Fibroblast of gingiva (primary cell): ENCODE measurements around the gene GPER1.
A peak's percentile ranks its signal among the peaks of the same experiment; 100 is the strongest.
"Not testable (repeated sequence)": the region's sequence is repeated elsewhere in the genome, so short reads cannot be mapped to it uniquely, and the experiment has no call there.

Source experiments
- DNase-seq: peaks from one replicate; pipeline ENCODE4 v3.0.0-alpha.2; 2011; ENCODE audit warnings: low read depth

The GPER1 gene

GRCh38 chr7:1068619-1069018 is 19.3 kb upstream of the GPER1 start:
- no peak for DNase-seq

GRCh38 chr7:1070544-1071011 is 17.3 kb upstream of the GPER1 start:
- no peak for DNase-seq

- DNase-seq = no peak
Observed at GRCh38 chr7:1071731-1072254, 16.1 kb upstream of the GPER1 start.

GRCh38 chr7:1073142-1073977 is 14.6 kb upstream of the GPER1 start:
- DNase-seq = no peak

GRCh38 chr7:1074018-1074417 is 13.9 kb upstream of the GPER1 start:
- not testable (repeated sequence) for DNase-seq

GRCh38 chr7:1074593-1075431 is 13.1 kb upstream of the GPER1 start:
- no peak for DNase-seq

GRCh38 chr7:1076184-1077072 is 11.5 kb upstream of the GPER1 start:
- DNase-seq = peak; percentile 18

GRCh38 chr7:1078519-1078918 is 9.4 kb upstream of the GPER1 start:
- no peak for DNase-seq

GRCh38 chr7:1078985-1079384 is 8.9 kb upstream of the GPER1 start:
- no peak for DNase-seq

- no peak for DNase-seq
Observed at GRCh38 chr7:1079546-1079945, 8.4 kb upstream of the GPER1 start.

- no peak for DNase-seq
Observed at GRCh38 chr7:1080252-1080920, 7.5 kb upstream of the GPER1 start.

- no peak for DNase-seq
Observed at GRCh38 chr7:1080921-1081255, 7.0 kb upstream of the GPER1 start.

- no peak for DNase-seq
Observed at GRCh38 chr7:1081336-1081735, 6.6 kb upstream of the GPER1 start.

- DNase-seq = no peak
Observed at GRCh38 chr7:1081931-1082401, 5.9 kb upstream of the GPER1 start.

- no peak for DNase-seq
Observed at GRCh38 chr7:1083729-1084657, 3.9 kb upstream of the GPER1 start.

- no peak for DNase-seq
Observed at GRCh38 chr7:1085266-1085665, 2.6 kb upstream of the GPER1 start.

- no peak for DNase-seq
Observed at GRCh38 chr7:1085910-1086421, 1.9 kb upstream of the GPER1 start.

- DNase-seq = peak; percentile 38
Observed at GRCh38 chr7:1086588-1087464, 1.1 kb upstream of the GPER1 start.

- peak; percentile 26 for DNase-seq
Observed at GRCh38 chr7:1087465-1087814, 473 bp upstream of the GPER1 start.
